Measurements from ENCODE around the gene CD86.

The CD86 gene

DNA sequence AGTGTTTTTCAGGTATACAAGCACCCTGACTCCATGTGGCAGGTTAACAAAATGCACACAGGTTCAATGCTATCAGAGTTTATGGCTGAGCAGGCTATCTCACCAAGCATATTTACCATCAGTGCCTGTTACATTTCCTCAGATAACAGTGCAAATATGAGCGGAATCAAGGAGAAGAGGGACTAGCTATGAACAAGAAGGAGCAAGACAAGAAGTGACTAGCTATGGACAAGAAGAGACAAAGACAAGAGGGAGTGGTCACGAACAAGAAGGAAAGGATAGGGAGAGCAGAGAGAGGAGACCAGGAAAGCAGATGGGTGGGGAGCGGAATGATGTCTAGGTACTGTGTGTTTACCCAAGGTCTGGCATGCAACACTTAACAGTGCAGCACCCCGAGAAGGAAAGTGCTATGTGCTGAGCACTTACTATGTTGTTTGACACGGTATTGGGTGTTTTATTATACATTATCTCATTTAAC, 41.7 kb upstream of the CD86 start:
- Histone ChIP-seq H3K4me1 (no peaks in the 10 kb centered on the region), H3K36me3 (no peaks in the 10 kb centered on the region), H3K9me3 (no peaks in the 10 kb centered on the region), H3K4me3 (ENCODE audit: low read depth, low read length) (no peak overlapping the region), H3K27me3 (peaks cover 2% of the 10 kb centered on the region)
- no peak for DNase-seq
- TF ChIP-seq CTCF (IDR thresholded peaks at IDR 0.05; ENCODE audit: low read depth, low read length) = no peak

GRCh38 chr3:122014741-122015140, 40.4 kb upstream of the CD86 start:
- no peak for TF ChIP-seq CTCF (IDR thresholded peaks at IDR 0.05; ENCODE audit: low read depth, low read length)
- H3K27me3 ChIP-seq = peaks cover 2% of the 10 kb centered on the region
- no peak overlapping the region for H3K4me3 ChIP-seq (ENCODE audit: low read depth, low read length)
- H3K36me3 ChIP-seq = no peaks in the 10 kb centered on the region
- no peaks in the 10 kb centered on the region for H3K4me1 ChIP-seq
- no peaks in the 10 kb centered on the region for H3K9me3 ChIP-seq
- no peak for DNase-seq

- no peak for DNase-seq
- no peak for TF ChIP-seq CTCF (IDR thresholded peaks at IDR 0.05; ENCODE audit: low read depth, low read length)
- Histone ChIP-seq H3K4me1 (no peaks in the 10 kb centered on the region), H3K27me3 (peaks cover 14% of the 10 kb centered on the region), H3K4me3 (ENCODE audit: low read depth, low read length) (no peak overlapping the region), H3K9me3 (no peaks in the 10 kb centered on the region), H3K36me3 (no peaks in the 10 kb centered on the region)
Measured at GRCh38 chr3:122019493-122019892, 35.7 kb upstream of the CD86 start.

DNA sequence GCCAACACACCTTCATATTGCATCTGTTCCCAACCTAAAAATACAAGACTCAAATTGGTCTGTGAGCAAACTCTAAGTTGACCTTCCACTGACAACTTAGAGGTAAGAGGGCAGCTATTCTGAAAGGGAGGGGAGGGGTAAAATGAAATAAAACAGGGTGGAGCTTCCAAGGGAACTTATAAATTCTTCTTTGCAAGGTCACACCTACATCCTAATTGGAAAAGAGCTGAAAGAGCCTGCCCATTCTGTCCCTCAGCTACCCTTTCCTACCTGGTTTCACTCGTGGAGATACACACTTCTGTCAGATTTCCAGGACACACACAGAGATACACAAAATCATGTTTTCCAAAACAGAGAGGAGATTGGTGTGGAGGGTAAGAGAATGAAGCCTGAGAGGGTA, 34.1 kb upstream of the CD86 start:
- Histone ChIP-seq H3K9me3 (no peaks in the 10 kb centered on the region), H3K27me3 (peaks cover 15% of the 10 kb centered on the region), H3K4me3 (ENCODE audit: low read depth, low read length) (no peak overlapping the region), H3K4me1 (no peaks in the 10 kb centered on the region), H3K36me3 (no peaks in the 10 kb centered on the region)
- DNase-seq = no peak
- TF ChIP-seq CTCF (IDR thresholded peaks at IDR 0.05; ENCODE audit: low read depth, low read length) = no peak

- H3K4me1 ChIP-seq = no peaks in the 10 kb centered on the region
- no peak for DNase-seq
- H3K36me3 ChIP-seq = no peaks in the 10 kb centered on the region
- H3K9me3 ChIP-seq = no peaks in the 10 kb centered on the region
- H3K27me3 ChIP-seq = peaks cover 15% of the 10 kb centered on the region
- TF ChIP-seq CTCF (IDR thresholded peaks at IDR 0.05; ENCODE audit: low read depth, low read length) = no peak
- H3K4me3 ChIP-seq (ENCODE audit: low read depth, low read length) = no peak within 1 kb of the TSS
Measured at GRCh38 chr3:122021811-122022401, 33.3 kb upstream of the CD86 start, which contains the start of gene ILDR1. ILDR1 (minus strand) TSS chr3:122022247; CDS start chr3:122022077, 170 bp downstream.

DNA sequence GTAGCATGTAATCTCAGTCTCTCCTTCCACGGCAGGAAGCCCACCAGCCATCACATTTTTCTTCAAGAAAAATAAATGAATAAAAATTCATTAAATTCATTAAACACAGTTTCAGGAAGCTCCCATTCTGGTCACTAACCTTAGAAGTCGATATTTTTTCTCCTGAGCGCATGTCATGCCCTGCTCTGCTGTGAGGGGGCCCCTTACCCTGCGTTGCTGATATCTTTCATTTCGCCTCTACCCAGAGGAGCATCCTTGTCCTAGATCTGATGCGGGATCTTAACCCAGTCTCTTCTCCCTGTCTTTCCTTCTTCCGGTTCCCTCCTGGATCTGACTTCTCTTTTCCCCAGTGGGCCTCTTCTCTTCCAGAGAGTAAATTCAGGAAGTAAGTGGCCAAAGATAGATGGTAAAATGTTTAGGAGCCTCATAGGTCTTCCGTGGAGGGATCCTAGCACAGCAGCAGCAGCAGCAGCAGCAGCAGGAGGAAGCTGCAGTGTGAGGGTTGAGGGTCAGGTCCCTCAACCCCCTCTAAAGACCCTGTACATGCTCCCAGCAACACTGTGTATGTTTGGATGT, 31.7 kb upstream of the CD86 start:
- no peak for DNase-seq
- H3K4me3 ChIP-seq (ENCODE audit: low read depth, low read length) = no peak overlapping the region

More for the DNA sequence above, 31.7 kb upstream of the CD86 start:
- TF ChIP-seq CTCF (IDR thresholded peaks at IDR 0.05; ENCODE audit: low read depth, low read length) = no peak
- Histone ChIP-seq H3K36me3 (no peaks in the 10 kb centered on the region), H3K9me3 (no peaks in the 10 kb centered on the region), H3K4me1 (no peaks in the 10 kb centered on the region), H3K27me3 (peaks cover 24% of the 10 kb centered on the region)

All from BE2C (cell line).